SW480 (cell line): ENCODE data around the gene GPER1.
A peak's percentile ranks its signal among the peaks of the same experiment; 100 is the strongest.

Experiments used
- DNase-seq: peaks from one replicate; pipeline ENCODE4 v3.0.0-alpha.2; 2016; ENCODE audit warnings: low spot score

The GPER1 gene

DNA sequence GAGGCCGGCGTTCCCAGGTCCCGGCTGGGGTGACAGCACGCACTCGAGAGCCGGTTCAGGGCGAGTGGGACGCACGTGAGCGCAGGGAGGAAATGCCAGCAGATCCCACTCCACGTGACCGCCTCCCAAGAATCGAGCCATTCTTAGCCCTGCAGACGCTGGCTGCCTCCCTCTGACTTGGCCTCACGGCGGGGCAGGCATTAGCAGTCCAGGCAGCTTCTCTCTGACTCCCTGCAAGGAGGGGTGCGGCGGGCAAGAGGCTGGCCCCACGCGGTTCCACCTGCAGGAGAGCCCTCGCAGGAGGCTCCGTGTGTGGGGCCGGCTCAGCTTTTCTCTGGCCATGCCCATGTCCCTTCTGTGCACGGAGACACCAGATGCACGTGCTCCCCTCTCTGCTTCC is 33.5 kb upstream of the GPER1 start:
- no peak for DNase-seq

DNA sequence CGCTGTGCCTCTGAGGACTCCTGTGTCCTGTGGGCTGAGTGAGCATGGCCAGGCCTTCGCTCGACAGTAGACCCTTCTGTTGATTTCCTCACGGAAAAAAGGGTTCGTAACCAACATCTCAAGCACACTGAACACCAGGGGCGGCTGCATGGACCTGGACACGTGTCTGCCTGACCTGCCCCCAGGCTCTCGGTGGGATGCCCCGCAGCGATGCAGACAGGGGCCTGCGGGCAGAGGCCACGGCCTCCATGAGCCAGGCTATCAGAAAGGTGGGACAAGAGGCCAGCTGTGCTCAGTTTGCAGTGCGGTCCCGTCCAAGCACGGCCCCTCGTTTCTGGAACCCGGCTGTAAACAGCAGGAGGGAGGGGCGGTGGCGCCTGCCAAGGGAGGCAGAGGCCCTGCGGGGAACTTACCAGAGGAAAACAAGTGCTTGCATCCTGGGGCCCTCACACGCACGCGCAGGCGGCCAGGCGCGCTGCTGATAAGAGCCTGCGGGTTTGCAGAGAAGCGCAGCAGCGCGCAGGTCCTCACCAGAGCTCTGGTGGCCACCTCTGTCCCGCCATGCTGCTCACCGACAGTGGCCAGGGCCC is 33.0 kb upstream of the GPER1 start:
- DNase-seq, result no peak

DNA sequence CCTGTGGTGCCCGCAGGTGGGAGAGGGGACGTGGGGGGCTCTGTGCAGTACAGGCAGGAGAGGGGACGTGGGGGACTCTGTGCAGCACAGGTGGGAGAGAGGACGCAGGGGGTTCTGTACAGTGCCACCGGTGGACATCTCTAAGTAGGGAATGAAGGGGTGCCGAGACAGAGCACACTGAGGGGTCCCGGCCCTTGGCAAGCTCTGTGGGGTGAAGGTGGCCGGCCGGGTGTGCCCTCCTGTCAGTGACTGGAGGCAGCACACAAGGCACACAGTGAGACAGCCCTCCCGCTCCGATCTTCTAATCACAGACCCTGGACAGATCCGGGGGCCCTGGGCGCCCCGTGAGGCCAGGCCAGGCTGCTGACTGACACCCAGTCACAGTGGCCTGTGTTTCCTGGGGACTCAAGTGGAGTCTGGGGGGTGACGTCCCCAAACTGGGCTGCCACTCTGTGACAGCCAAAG is 32.4 kb upstream of the GPER1 start:
- DNase-seq, result no peak

DNA sequence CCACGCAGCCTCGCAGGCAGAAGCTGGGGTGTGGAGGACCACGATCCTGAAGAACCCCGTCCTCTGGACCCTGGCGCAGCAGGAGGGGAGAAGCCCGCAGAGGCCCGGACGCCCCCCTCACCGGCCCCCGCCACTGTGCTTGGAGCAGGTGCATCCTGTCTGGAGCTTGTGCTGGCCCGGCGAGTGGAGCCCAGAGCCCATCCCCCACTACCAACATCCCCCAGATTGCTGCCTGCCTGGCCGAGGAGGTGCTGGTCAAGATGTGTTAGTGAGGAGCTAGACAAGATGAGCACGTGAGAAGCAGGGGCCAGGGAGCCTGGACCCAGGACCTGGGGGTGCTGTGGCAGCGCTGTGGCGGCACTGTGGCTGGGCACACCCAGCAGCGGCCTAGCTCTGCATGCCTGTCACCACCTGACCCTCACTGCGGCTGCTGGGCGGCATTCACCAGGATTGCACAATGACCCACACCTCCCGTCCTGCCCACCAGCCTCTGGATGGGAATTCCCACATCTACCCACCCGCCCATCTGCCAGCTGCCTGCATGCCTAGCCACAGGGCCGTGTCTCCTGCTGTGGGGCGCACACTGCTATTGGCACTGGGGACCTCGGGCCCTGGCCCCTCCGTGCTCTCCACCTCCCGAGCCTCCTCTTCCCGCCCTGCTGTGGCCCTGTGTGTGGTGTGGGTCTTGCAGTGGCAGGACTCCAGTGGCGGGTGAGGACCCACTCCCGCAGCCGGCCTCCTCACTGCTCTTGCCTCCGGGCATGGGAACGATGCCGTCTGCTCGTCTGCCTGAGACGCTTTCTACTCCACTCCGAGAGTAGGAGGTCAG is 31.7 kb upstream of the GPER1 start:
- peak; percentile 93 for DNase-seq

DNA sequence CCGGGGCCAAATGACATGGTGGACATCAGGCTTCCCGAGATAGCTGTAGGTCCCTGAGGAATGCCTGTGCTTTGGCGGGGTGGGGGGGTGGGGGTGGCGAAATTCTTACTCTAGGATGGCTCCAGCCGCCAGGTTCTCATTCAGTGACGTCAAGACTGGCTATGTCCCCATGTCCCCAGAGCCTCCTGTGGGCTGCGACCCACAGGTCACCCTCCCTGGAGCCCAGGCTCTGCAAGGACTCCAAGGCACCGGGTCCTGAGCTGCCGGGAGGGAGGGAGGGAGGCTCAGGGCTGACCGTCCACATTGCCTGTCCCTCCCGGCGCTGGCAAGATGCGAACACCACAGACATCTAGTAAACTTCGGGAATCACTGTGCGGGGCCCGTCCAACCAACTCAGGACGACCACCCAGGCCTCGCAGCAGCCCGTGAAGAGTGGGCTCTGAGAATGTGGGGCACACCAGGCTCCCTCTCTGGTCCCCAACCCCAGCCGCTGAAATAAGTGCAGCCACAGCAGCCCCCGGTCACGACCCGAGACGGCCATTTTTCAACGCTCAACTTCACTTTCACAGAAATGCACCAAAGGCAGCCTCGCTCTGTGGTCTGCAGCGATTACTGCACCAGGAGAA is 31.0 kb upstream of the GPER1 start:
- no peak for DNase-seq

DNA sequence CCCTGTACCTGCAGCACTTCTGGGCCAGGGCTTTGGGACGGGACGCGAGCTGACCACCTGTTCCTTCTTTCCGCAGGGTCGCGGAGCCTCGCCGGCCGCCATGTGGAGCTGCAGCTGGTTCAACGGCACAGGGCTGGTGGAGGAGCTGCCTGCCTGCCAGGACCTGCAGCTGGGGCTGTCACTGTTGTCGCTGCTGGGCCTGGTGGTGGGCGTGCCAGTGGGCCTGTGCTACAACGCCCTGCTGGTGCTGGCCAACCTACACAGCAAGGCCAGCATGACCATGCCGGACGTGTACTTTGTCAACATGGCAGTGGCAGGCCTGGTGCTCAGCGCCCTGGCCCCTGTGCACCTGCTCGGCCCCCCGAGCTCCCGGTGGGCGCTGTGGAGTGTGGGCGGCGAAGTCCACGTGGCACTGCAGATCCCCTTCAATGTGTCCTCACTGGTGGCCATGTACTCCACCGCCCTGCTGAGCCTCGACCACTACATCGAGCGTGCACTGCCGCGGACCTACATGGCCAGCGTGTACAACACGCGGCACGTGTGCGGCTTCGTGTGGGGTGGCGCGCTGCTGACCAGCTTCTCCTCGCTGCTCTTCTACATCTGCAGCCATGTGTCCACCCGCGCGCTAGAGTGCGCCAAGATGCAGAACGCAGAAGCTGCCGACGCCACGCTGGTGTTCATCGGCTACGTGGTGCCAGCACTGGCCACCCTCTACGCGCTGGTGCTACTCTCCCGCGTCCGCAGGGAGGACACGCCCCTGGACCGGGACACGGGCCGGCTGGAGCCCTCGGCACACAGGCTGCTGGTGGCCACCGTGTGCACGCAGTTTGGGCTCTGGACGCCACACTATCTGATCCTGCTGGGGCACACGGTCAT is 30.3 kb upstream of the GPER1 start:
- DNase-seq, result no peak

DNA sequence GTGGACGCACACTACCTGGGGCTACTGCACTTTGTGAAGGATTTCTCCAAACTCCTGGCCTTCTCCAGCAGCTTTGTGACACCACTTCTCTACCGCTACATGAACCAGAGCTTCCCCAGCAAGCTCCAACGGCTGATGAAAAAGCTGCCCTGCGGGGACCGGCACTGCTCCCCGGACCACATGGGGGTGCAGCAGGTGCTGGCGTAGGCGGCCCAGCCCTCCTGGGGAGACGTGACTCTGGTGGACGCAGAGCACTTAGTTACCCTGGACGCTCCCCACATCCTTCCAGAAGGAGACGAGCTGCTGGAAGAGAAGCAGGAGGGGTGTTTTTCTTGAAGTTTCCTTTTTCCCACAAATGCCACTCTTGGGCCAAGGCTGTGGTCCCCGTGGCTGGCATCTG is 29.6 kb upstream of the GPER1 start:
- no peak for DNase-seq

DNA sequence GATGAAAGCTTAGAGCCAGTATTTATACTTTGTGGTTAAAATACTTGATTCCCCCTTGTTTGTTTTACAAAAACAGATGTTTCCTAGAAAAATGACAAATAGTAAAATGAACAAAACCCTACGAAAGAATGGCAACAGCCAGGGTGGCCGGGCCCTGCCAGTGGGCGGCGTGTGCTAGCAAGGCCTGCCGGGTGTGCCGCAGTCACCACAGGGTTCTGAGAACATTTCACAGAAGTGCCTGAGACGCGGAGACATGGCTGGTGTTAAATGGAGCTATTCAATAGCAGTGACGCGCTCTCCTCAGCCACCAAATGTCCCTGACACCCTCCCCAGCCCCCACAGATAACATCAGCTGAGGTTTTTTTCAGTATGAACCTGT is 29.1 kb upstream of the GPER1 start:
- no peak for DNase-seq

DNA sequence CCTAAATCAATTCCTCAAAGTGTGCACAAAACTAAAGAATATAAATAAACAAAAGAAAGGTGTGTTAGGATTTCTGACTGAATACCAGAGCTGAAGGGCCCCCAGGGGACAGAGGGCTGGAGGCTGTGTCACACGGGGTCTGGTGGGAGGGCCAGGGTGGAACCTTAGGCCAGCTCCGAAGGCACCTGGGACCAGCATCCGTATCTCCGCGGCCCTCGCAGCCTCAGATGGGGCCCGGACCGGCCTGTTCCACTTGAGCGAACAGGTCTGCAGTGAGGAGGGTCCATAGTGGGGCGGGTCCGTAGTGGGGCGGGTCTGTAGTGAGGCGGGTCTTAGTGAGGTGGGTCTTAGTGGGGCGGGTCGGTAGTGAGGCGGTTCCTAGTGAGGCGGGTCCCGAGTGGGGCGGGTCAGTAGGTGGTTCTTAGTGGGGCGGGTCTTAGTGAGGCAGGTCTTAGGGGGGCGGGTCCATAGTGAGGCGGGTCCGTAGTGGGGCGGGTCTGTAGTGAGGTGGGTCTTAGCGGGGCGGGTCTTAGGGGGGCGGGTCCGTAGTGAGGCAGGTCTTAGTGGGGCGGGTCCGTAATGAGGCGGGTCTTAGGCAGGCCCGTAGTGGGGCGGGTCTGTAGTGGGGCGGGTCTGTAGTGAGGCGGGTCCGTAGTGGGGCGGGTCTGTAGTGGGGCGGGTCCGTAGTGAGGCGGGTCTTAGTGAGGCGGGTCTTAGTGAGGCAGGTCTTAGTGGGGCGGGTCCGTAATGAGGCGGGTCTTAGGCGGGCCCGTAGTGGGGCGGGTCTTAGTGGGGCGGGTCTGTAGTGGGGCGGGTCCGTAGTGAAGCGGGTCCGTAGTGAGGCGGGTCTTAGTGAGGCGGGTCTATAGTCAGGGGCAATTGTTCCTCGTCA is 28.5 kb upstream of the GPER1 start:
- DNase-seq, result no peak

DNA sequence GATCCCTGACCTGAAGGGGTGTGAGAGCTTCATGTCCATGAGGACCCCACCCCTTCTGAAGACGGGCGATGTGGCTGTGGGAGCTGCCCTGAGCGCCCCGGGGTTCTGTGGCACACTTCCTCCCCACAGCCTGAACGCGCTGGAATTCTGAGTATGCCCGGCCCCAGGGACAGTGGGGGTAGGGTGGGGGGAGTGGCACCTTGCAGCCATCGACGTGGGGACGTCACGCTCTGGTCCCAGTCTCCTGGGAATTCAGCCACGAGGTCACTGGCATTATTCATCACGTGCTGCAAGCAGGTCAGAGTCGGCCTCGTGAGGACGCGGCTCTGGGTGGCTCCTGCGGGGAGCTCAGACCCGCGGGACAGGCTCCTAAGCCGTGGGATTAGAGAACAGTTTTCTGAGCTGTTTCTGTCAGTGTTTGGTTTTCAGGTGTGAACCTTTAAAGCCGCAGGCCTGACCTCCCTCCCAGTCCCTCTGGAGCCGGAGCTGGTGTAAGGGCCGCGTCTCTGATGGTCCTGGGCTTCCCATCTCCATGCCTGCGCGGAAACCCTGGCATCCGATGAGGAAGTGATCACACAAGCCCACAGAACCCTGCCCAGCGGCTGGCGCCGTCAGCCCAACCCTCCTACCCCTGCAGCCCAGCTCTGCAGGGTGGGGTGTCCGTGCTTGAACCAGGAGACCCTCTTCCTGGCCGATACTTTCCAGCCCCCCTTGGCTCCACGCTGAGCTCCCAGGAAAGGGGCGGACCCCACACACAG is 27.4 kb upstream of the GPER1 start:
- no peak for DNase-seq

DNA sequence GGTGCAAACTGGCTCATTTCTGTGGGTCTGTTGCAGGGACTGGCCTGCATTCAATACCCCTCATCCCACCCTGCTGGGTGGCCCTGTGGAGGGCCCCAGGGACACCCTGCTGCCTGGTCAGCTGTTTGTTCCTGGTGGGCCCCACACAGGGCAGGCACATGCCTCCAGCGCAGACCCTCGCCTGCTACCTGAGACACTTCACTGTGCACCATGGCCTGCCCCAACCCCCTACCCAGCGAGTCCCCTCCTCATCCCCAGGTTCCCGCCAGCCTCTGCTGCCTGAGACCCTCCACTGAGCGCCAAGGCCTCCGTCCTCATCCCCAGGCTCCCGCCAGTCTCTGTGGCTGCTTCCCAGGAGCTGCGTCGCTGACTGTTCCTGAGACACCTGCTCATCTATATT is 26.7 kb upstream of the GPER1 start:
- no peak for DNase-seq

DNA sequence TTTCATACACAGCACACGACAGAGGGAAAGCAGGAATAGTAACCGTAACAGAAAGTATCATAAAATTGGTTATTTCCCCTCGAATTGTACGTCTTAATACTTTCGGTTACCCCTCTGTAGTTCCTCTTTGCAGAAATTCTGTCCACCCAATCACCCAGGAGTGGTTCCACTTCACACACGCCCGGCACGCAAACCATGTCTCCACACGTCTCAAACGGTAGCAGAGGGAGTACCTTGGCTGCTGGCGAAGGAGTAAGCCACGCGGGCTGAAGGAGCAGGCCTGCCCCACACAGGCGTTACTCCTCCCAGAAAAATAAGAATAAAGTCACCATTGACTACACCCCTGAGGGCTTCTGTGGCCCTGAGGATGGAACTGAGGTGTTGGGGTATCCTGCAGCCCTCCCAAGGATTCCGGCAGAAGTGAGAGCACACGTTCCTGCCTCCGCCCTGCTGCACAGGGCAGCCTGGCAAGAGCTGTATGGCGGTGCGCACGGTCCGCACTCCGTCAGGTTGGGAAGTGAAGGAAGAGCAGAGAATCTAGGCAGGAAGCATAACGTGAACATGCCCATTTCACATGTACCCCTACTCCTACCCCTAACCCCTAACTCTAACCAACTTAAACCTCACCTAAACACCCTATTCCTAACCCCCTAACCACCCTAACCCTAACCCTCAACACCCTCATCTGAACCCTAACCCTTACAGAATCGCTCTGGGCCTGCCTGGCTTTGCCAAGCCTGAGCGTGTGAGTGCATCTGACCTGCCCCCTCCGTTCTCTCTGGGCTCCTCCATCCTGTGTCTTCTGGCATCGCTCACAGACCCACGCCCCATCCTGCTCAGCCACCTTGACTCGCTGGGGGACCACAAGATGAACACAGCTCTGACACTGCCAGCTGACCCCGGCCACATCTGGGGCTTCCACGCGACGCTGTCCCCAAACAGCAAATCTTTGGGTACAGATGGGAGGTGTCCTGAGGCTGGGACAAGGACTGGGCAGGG is 25.3 kb upstream of the GPER1 start:
- DNase-seq, result no peak

DNA sequence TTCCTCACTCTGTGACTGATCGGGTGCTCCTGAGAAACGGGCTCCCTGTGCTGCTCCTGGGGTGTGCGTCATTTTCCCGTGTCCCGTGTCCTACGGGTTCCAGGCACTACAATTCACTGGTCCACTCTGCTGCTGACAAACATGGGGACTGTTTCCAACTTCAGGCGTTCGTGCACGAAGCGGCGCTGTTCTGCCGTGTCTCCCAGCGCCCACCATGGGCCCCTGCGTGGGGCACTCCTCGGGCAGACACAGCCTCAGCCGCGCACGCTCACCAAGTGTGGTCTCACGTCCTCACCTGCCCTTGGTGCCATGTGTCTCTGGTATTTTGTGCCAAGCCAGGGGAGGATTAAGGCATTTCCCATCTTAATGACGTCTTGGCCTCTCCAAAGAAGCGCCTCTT is 24.6 kb upstream of the GPER1 start:
- no peak for DNase-seq

DNA sequence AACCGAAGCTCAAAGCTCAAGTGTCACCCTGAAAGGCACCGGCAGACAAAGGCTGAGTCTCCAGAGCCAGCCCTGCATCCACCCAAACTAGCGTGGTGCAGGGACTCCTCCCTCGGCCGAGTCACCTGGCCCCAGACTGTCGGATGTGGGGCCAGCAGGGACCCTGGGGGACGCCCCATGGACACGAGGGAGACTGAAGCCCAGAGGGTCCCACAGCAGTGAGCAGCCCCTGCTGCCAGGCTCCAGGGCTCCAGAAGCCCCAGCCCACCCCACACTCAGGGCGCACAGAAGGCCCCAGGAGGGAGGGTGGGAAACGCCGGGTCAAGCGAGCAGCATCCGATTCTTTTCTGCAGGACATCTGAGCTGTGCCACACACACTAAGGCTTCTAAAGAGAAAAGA is 23.3 kb upstream of the GPER1 start:
- no peak for DNase-seq

DNA sequence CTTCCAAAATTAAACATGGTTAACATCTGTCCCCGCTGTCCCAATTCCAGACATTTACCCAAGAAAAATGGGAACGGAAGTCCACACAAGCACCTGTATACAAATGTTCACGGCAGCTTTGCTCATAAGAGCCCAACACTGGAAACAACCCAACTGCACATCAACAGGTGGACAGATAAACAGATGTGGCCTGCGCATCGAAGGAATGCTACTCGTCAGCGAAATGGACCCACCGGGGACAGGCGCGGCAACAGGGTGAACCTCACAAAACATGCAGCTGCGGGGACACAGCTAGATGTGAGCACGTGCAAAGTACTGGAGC is 22.7 kb upstream of the GPER1 start:
- no peak for DNase-seq

DNA sequence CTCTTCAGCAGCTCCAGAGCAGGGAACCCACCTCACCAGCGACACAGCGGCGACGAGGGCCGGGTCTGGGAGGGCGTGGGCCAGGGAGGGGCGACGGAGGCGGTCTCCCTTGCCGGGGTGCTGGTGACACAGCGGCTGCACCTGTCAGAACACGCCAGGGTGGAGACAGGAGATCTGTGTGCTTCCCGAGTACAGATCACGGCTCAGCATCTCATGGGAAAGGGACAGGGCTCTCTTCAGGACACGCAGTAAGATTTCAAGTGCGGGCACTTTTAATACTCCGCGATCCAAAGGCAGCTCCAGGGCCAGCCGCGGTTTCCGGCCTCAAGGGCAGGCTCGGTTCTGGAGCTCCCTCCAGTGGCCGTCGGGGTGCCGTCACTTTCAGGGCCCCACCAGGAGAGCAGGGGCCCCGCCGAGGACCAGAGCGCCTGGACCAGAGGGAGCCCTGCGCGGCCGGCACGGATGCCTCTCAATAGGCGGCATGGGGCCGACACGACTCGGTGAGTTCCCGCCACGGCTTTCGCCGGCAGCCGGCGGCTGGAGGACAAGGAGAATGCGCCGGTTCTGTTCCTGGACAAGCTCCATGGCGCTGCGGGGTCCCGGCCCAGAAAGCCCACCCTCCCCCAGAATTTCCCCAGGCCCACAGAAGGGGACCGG is 22.2 kb upstream of the GPER1 start:
- peak; percentile 75 for DNase-seq

DNA sequence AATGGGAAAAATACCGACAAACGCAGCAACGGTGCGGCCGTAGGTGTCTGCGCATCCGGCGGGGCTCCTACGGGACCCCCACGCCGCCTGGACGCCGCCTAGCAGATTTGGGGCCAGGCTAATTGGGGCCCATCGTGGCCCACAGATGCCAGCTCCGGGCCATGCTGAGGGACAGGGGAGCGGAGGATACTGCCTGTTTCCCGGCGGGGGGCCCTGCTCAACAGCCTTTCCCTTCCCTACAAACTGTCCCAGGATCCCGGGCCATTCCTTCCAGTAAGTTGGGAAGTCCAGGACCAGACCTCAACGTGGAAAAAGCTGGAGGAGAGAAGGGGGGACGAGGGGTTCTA is 21.7 kb upstream of the GPER1 start:
- DNase-seq, result no peak

DNA sequence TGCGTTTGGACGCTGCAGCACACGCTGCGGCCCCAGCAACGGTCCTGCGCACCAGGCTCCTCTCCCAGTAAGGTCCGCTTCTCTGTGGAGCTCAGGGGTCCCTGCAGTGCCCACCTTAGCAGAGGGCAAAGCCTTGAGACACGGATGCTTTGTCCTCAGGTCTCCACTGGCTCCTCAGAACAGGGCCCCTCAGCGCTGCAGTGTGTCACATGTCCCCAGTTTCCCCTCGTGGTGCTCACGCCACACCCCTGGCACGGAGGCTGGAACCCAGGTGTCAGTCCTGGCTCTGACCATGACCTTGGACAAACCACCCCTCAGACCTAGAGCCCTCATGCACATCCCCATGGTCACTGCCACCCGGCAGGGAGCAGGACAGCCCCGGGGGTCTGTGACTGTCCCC is 19.9 kb upstream of the GPER1 start:
- DNase-seq, result no peak

DNA sequence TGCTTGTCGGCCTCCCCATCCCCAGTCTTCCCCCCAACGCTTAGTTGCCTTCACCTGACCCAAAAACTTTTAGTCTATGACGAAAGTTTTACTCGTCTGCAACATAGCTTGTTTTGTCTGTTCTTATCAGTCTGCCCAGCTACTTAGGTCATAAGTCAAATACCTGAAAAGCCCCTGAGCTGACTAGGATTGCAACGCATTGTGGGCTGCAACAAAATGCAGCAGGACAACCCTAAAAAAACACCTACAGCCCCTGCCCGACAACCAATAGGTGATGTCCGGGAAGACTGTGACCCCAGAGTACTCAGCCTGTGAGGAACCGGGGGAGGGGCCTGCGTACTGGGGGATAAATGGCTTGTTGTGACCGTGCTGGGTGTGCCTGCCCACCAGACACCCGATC is 19.3 kb upstream of the GPER1 start:
- DNase-seq, result no peak
